Vagina (tissue), 2 donors: ENCODE data around the gene SLC26A11. TPM values are rescaled to one million over a fixed set of nuclear protein-coding genes. Genes with fewer than 3 reads are reported as not detected.
A peak's percentile ranks its signal among the peaks of the same experiment; 100 is the strongest.

Experiments
- DNase-seq, 2 donors: peaks; one replicate each; pipeline ENCODE4 v3.0.0-alpha.2; 2017; ENCODE audit errors: extremely low spot score in 2 of 2
- H3K27ac ChIP-seq: fragments of 200-600 bp; sonication (generic); one replicate; pipeline ENCODE4 v1.5.1; 2019
- H3K27me3 ChIP-seq: fragments of 200-600 bp; sonication (generic); one replicate; pipeline ENCODE4 v1.5.1; 2019
- H3K36me3 ChIP-seq, 2 donors: fragments of 200-600 bp; sonication (generic); one replicate each; pipeline ENCODE4 v1.5.1; 2017 to 2019
- H3K4me1 ChIP-seq: fragments of 200-600 bp; sonication (generic); one replicate; pipeline ENCODE4 v1.5.1; 2019
- H3K4me3 ChIP-seq, 2 donors: fragments of 200-600 bp; sonication (generic); 1 replicate in 1 of 2; 2 replicates in 1 of 2; pipeline ENCODE4 v1.5.1; 2016 to 2019
- H3K9me3 ChIP-seq: fragments of 200-600 bp; sonication (generic); one replicate; pipeline ENCODE4 v1.5.1; 2019
- CTCF ChIP-seq, 3 experiments: fragments of 450-650 bp in 2 of 3; fragments of 200-600 bp in 1 of 3; sonication (generic) in 1 of 3; IDR thresholded peaks; one replicate each; pipeline ENCODE4 v1.5.1; 2017 to 2019; ENCODE audit warnings: antibody characterized with exemption in 3 of 3, mild to moderate bottlenecking in 2 of 3, moderate library complexity in 2 of 3
- POLR2A ChIP-seq, 2 donors: fragments of 450-650 bp; IDR thresholded peaks; one replicate each; pipeline ENCODE4 v1.6.1; 2017; ENCODE audit warnings: antibody characterized with exemption in 2 of 2, mild to moderate bottlenecking in 2 of 2, moderate library complexity in 2 of 2
- POLR2AphosphoS5 ChIP-seq, 2 donors: sonication (generic); formaldehyde crosslinking; IDR thresholded peaks; one replicate each; pipeline ENCODE4 v1.9.0; 2017; ENCODE audit warnings: antibody characterized with exemption in 2 of 2, mild to moderate bottlenecking in 2 of 2, low read depth in 1 of 2; ENCODE audit not compliant: insufficient read depth in 1 of 2
- intact Hi-C: fragments of 100-400 bp; cut with DNase I; formaldehyde crosslinking; loops from one replicate; pipeline ENCODE4 v1.15.1; 2023
- total RNA-seq: library from RNA; depleted of rRNA; stranded (reverse); fragments of >200 nt; gene quantifications from one replicate; pipeline ENCODE4 v1.2.3, GENCODE V29; 2016

The SLC26A11 gene
- total RNA-seq, 1 donor from 2014 or later, result 22.8 TPM

- peak overlapping the region; percentile 77 to 88 for H3K4me3 ChIP-seq
- intact Hi-C loops, result no loop called here
- H3K27me3 ChIP-seq, result no peaks in the 10 kb centered on the region
- no peaks in the 10 kb centered on the region for H3K9me3 ChIP-seq
- no peak for DNase-seq
- TF ChIP-seq CTCF (IDR thresholded peaks at IDR 0.05) (no peak), POLR2A (IDR thresholded peaks at IDR 0.05) (no peak), POLR2AphosphoS5 (IDR thresholded peaks at IDR 0.05; ENCODE audit: insufficient read depth in 1 of 2, low read depth in 1 of 2) (no peak)
- peaks cover 42% of the 10 kb centered on the region for H3K4me1 ChIP-seq
- H3K27ac ChIP-seq, result no peak overlapping the region
- peaks cover 0 to 4% of the 10 kb centered on the region in 2 donors for H3K36me3 ChIP-seq
Measured at GRCh38 chr17:80221351-80222105, 1.3 kb downstream of the SLC26A11 start.

- no peaks in the 10 kb centered on the region for H3K9me3 ChIP-seq
- H3K27ac ChIP-seq, result no peak overlapping the region
- H3K4me1 ChIP-seq, result peaks cover 42% of the 10 kb centered on the region
- H3K4me3 ChIP-seq, result no peak overlapping the region
- no peaks in the 10 kb centered on the region for H3K36me3 ChIP-seq
- TF ChIP-seq CTCF (IDR thresholded peaks at IDR 0.05), result no peak
- TF ChIP-seq POLR2AphosphoS5 (IDR thresholded peaks at IDR 0.05; ENCODE audit: insufficient read depth in 1 of 2, low read depth in 1 of 2), result no peak
- H3K27me3 ChIP-seq, result no peaks in the 10 kb centered on the region
- no peak for DNase-seq
- intact Hi-C loops, result no loop called here
Measured at GRCh38 chr17:80222376-80223141, 2.3 kb downstream of the SLC26A11 start.

GRCh38 chr17:80223142-80223815 lies 3.1 kb downstream of the SLC26A11 start:
- TF ChIP-seq CTCF (IDR thresholded peaks at IDR 0.05) (no peak), POLR2A (IDR thresholded peaks at IDR 0.05) (no peak), POLR2AphosphoS5 (IDR thresholded peaks at IDR 0.05; ENCODE audit: insufficient read depth in 1 of 2, low read depth in 1 of 2) (no peak)
- no peaks in the 10 kb centered on the region for H3K9me3 ChIP-seq
- H3K27me3 ChIP-seq, result no peaks in the 10 kb centered on the region
- no peaks in the 10 kb centered on the region for H3K36me3 ChIP-seq
- no peak for DNase-seq
- H3K4me1 ChIP-seq, result peaks cover 40% of the 10 kb centered on the region
- no peak overlapping the region for H3K27ac ChIP-seq
- H3K4me3 ChIP-seq, result no peak overlapping the region
- intact Hi-C loops, result no loop called here

- no peak overlapping the region for H3K27ac ChIP-seq
- intact Hi-C loops, result no loop called here
- peaks cover 33% of the 10 kb centered on the region for H3K4me1 ChIP-seq
- H3K4me3 ChIP-seq, result no peak overlapping the region
- H3K27me3 ChIP-seq, result no peaks in the 10 kb centered on the region
- TF ChIP-seq POLR2A (IDR thresholded peaks at IDR 0.05), result no peak
- TF ChIP-seq POLR2AphosphoS5 (IDR thresholded peaks at IDR 0.05; ENCODE audit: insufficient read depth in 1 of 2, low read depth in 1 of 2), result no peak
- TF ChIP-seq CTCF (IDR thresholded peaks at IDR 0.05), result no peak
- no peaks in the 10 kb centered on the region for H3K9me3 ChIP-seq
- peaks cover 0 to 4% of the 10 kb centered on the region in 2 donors for H3K36me3 ChIP-seq
- DNase-seq, result no peak
Measured at GRCh38 chr17:80223838-80224497, 3.7 kb downstream of the SLC26A11 start.
